GM21723 (cell line): ENCODE results near the gene HOXC10.

Source experiments
- ATAC-seq: cut with Tn5 transposase; IDR thresholded peaks from one replicate; pipeline ENCODE4 v1.9.1; 2021; ENCODE audit warnings: mild to moderate bottlenecking, moderate library complexity; ENCODE audit not compliant: unreplicated experiment

The HOXC10 gene

DNA sequence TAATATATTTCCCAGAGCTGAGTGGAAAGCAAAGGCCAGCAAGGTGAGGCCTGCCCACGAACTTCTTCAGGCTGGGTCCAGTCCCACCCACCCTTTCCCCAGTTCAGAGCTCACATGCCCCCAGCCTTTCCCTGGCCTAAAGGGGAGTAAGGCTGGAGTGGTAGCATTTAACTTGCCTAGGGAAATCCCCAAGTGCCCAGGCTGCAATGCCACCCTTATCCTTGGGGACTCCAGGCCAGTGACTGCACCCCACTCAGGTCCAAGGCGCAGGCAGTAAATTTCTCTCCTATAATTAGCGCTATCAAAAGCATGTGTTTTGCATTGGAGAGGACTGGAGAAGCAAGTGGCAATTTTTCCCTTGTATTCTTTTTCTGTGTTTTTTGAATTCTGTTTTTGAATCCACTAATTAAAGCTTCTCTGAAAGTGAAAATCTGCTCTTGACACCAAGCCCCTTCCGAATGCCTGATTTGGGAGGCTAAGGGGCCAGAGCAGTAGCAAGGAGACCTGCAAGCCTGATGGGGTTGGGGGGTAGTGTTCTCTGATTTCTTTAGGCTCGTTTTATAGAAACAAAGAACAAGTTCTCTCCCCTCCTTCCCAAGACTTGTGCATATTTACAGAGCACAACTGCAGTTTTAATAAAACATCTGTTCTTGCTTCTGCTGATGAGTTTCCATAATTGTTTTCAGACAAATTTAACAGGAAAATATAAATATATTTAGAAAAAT lies 39.8 kb downstream of the HOXC10 start:
- ATAC-seq: no peak

DNA sequence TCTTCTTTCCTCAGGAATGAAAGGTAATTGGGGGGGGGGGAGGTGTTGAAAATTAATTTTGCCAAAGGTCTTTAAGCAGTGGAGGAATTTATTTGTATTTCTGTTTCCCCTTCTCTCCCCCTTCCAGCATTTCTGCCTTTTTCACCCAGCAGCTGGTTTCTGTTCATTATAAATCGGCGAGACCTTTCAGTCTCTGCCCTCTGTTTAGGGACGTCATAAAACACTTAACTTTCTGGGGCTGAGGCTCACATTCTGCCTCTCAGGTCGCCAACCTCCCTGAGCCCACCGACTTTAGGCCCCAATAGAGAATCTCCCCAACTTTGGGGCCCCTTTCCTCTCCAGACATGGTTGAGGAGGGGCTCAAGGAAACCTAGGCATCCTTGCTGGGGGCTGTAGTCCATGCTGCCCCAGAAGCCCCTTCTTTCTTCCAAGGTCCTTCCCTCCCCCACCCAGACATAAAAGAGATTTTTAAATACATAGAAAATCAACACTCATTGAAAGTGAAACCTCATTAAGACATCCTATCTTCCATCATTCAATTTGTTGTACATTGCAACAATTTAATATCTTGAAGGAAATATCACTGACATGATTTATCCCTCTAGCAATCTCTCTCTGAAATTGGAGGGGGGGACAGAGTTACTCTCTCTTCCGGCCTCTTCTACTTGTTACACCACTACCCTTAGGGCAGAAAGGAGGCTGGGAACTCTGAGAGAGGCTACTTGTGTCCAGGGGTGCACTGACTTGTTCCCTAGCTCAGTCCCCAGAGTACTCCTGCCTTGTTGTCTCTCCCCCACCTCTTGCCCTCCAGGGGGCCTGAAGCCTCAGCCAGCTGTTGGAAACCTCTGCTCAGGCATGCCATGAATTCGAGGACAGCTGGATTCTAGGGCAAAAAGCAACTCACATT lies 40.8 kb downstream of the HOXC10 start:
- no peak for ATAC-seq

DNA sequence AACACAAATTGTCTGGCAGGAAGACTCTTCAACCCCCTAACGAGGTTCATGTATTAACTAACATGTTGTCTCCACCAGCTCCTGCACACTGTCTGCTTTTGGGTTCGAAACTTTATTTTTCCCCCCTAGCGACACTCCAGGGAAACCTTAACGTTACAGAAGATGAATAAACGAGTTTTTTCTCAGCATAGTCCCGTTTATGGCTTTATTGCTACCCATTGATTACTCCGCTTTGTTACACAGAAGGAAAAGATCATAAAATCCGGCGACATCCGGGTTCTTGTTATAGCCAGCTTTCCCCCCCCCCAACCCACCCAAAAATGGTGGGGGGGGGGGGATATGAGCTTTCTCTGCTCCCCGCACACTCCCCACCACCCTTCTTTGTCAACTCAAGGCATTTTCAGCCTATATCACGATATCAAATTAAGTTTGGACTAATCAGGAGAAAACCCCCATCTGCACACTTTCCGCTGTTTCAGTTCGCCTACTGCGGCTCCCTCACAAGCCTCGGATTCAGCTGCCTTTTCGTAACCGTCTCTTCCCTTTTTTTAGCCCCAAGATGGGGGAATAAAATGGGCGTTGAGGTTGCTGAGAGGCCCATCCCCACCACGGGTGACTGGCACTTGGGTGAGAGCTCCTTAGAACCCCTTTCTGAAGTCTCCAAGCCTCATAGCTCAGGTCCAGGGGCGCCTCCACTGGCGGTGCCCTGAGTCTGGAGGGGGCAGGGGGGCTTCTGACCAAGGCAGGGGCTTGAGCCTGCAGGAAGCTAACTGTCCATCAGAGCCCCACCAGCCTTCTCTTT lies 41.9 kb downstream of the HOXC10 start:
- ATAC-seq: no peak

DNA sequence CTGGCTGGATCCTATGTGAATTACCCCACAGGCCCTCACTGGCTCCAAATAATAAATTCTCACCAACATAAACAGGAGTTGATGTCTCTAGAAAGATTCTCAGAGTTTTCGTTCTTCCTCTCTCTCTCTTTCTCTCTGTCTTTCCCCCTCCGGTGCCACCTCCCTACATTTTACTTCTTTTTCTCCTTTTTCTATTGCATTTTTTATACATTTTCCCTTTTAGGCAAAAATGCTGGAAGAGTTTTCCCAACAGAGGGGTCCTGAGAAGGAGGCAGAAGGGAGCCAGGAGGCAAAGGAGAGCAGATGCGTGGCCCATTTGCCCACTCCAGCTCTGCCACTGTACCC lies 42.5 kb downstream of the HOXC10 start:
- no peak for ATAC-seq

DNA sequence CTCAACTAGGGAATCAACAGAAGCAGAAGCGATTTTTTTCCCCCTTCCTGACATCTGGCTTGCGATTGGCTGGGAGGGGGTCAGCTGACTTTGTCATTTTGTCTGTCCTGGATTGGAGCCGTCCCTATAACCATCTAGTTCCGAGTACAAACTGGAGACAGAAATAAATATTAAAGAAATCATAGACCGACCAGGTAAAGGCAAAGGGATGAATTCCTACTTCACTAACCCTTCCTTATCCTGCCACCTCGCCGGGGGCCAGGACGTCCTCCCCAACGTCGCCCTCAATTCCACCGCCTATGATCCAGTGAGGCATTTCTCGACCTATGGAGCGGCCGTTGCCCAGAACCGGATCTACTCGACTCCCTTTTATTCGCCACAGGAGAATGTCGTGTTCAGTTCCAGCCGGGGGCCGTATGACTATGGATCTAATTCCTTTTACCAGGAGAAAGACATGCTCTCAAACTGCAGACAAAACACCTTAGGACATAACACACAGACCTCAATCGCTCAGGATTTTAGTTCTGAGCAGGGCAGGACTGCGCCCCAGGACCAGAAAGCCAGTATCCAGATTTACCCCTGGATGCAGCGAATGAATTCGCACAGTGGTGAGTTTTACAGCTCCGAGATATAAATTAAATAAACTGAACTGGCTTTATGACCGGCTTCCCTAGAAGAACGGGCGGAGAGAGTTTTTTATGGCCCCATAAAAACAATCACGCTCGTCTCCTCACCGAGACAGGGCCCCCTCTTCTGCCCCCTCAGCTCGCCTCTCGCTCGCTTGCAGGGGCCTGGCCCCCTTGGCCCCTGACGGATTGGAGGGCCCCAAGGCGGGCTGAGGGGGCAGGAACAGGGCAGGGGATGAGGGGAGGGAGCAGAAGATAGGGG lies 43.6 kb downstream of the HOXC10 start, which contains the start of gene HOXC6:
Gene HOXC6 (plus strand): TSS at position 127 of the 888 bp plus-strand sequence. CDS start 82 bp downstream, at position 209.
- no peak for ATAC-seq

DNA sequence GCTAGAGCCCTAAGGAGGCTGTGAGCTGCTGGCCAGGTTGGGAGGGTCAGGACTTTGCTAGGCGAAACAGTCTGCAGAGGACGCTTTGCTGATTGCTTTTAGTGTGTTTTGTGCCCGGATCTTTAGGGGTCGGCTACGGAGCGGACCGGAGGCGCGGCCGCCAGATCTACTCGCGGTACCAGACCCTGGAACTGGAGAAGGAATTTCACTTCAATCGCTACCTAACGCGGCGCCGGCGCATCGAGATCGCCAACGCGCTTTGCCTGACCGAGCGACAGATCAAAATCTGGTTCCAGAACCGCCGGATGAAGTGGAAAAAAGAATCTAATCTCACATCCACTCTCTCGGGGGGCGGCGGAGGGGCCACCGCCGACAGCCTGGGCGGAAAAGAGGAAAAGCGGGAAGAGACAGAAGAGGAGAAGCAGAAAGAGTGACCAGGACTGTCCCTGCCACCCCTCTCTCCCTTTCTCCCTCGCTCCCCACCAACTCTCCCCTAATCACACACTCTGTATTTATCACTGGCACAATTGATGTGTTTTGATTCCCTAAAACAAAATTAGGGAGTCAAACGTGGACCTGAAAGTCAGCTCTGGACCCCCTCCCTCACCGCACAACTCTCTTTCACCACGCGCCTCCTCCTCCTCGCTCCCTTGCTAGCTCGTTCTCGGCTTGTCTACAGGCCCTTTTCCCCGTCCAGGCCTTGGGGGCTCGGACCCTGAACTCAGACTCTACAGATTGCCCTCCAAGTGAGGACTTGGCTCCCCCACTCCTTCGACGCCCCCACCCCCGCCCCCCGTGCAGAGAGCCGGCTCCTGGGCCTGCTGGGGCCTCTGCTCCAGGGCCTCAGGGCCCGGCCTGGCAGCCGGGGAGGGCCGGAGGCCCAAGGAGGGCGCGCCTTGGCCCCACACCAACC lies 44.8 kb downstream of the HOXC10 start:
- no peak for ATAC-seq

DNA sequence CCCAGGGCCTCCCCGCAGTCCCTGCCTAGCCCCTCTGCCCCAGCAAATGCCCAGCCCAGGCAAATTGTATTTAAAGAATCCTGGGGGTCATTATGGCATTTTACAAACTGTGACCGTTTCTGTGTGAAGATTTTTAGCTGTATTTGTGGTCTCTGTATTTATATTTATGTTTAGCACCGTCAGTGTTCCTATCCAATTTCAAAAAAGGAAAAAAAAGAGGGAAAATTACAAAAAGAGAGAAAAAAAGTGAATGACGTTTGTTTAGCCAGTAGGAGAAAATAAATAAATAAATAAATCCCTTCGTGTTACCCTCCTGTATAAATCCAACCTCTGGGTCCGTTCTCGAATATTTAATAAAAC lies 45.5 kb downstream of the HOXC10 start:
- no peak for ATAC-seq

DNA sequence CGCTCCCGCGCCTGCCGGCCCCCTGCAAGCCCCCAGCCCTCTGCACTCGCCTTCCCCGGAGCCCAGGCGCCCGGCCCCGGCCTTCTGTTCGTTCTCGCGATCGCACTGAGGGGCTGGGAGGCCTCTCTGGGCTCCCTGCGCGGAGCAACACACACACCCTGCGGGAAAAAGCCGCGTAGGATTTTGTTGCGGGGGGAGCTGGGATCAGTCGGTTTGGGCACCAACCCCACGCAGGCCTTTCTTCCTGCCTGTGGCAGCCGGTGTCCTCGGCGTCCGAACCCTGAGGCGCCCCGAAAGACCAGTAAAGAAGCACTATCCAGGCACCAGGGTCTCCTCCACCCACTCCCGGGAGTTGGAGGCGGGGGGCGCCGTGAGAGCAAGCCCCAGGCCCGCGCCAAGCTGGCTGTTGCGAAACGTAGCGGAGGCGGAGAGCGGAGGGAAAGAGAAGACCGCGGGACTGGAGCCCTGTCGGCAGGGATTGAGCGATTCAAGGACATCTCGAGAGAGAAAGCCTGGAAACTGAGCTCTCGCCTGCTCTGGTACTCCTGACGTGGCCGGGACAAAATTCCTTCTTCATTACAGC lies 46.0 kb downstream of the HOXC10 start:
- no peak for ATAC-seq

DNA sequence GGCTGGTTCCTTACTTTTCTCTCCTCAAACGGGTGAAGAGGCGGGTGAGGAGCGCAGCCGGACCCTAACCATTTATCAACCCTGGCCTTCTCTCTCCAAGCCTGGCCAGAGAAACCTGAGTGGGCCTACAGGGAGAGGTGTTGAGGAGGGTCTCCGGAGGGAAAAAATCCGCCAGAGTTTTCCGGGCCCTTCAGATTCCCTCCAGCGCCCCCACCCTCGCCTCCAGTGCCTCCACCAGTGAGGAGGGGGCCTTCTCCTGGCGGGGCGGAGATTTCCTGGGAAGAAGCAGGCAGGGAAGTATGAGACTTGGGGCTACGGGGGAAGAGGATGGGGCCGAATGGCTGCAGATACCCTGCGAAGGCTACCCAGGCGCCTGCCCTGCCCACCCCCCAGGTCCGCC lies 46.5 kb downstream of the HOXC10 start:
- no peak for ATAC-seq

DNA sequence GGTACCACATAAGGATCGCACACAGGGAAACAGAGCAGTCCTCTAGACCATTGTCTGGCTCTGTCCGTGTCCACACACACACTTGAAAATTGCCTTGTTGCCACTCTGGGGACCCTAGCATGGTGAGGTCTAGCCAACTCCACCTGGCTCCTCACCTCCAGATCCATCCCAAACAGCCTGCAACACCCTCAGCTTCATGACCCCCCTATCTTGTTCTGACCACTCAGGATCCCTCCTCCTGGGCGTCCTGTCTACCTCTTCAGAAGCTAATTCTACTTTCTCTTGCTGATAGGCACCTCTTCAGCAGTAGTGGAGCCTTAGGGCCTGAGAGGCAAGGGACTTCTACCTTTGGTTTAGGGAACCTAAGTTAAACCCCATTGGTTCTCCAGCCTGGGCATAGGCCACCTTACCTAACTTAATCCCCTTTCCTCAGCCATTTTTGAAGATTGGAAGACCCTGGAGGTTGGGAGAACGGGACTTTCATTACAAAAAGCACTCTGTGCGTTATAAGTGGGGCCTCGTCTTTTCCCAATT lies 47.2 kb downstream of the HOXC10 start:
- no peak for ATAC-seq

DNA sequence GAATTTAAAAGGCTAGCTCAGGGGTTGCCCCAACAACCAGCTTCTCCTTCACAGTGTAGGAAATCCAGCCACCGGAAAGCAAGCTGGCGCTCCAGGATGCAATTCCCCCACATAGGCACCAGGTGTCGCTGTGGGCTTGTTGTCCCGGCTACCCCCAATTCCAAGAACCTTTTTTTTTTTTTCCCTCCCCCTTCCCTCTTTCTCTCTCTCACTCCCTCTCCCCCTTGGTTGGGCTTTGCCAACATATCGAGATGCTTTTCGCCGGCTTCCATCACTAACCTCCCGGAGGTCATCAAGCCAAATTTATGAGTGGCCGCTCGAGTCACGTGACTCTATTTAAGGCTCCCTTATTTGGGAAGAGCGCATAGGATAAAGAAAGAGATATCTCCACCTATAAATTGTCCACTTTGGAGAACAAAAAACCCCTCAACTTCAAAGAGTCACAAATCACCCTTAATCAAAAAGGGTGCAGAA lies 47.7 kb downstream of the HOXC10 start, which contains the start of gene HOXC5:
Gene HOXC5 (plus strand): TSS at position 424 of the 474 bp plus-strand sequence. CDS start 73 bp downstream, outside the sequence.
- ATAC-seq: no peak

DNA sequence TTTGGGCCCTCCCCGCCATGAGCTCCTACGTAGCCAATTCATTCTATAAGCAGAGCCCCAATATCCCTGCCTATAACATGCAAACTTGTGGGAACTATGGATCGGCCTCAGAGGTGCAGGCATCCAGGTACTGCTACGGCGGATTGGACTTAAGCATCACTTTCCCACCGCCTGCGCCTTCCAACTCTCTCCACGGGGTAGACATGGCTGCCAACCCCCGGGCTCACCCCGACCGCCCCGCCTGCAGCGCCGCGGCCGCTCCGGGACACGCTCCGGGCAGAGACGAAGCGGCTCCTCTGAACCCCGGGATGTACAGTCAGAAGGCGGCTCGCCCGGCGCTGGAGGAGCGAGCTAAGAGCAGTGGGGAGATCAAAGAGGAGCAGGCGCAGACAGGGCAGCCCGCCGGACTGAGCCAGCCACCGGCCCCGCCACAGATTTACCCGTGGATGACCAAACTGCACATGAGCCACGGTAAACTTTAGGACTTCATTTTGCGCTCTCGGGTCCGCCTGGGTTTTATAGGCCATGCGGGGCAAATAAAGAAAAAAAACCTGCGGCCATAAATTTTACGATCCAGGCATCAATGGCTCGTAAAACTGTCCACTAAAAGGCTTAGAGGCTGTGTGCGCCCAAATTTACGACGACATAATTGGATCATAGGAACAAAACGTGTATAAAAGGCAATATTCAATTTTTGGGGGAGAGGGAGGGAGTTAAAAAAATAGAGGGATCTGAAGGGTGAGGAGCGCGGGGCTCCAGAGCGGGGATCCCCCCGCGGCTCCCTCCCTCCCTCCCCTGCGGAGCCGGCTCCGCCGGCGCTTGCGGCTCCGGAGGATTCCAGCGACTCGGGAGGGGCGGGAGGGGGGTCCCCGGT lies 48.4 kb downstream of the HOXC10 start:
- ATAC-seq: no peak

DNA sequence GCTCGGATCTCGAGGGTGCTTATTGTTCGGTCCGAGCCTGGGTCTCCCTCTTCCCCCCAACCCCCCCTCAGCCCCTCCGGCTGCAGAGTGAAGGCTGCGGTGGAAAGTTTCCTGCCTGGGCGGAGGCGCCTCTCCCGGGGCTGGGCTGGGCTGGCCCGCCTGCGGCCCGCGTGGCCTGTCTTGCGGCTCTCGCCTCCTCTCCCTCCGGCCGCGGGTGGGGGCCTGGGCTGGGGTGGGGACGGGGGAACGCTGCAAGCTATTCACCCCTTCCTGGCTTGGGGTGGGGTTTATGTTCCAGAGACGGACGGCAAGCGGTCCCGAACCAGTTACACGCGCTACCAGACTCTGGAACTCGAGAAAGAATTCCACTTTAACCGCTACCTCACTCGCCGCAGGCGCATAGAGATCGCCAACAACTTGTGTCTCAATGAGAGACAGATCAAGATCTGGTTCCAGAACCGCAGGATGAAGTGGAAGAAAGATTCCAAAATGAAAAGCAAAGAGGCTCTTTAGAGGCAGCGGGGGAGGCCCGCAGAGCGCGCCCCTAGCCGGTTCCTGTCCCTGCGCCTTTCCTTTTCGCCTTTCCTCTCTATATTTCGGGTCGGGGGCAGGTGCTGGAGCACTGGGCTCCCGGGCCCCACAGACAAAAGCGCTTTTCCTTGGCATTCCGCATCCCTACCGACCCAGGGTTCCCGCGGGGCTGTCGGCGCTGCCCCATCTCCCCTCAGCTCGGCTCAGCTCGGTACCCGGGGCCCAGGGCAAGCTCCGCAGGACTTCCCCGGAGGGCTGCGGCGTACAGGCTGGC lies 49.2 kb downstream of the HOXC10 start:
- no peak for ATAC-seq

DNA sequence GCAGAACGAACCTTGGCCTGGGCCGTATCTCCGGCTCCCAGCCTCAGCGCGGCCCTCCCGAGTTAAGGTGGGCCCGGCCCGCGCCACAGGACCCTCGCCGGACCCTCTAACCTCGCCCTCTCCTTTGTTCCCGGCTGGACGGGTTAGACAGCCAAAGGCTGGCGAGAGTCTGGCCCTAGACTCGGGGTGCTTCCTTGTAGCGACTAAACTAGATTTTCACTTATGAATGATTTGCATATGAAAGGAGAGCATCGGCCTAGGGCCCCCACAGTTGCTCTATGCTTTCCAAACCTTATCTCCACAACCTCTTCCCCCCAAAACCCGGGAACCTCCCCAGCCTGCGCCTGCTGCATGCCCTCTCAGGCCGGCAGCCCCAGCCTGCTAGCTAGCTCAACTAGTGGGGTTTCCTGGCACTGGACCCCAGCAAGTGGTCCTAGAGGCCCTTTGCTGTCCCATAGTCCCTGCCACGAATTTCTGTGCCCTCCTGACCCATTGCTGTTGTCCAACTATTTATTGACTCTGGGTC lies 49.9 kb downstream of the HOXC10 start:
- ATAC-seq: no peak

DNA sequence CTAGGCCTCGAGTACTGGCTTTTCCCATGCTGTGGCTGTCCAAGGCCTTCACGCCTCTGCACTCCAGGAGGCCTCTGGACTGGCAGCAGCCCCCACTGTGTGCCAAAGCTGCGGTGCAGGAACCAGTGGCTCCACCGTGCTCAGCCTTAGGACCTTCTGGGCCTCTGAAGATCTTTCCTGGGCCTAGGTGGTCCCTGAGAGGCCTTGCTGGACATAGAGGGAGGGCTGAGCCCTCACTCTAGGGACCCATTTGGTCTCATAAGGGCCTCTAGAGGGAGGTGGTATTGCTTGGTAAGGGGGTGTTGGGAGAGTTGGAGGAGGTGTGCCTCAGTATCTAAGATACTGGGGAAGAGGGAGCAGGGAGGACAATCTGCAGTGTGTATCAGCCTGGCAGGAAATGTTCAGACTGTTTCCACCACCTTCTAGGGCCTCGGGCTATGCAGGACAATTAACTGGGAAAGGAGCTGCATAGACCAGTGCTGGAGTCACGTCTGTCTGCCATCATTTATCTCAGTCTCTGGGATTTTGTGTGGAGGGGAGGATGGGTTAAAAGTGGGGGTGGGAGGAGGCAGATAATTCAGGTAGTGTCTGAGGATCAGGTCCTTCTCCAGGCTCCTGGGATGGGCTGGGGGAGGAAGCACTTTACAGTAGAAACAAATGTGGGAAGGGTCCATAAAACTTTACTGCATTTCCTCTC lies 50.8 kb downstream of the HOXC10 start:
- no peak for ATAC-seq
